ENCODE results near the gene DNMBP. TPM values are rescaled to one million over a fixed set of nuclear protein-coding genes. Genes with fewer than 3 reads are reported as not detected.

The DNMBP gene
- total and polyA plus RNA-seq, 2 of the 4 experiments (the other 2 are of a cell fraction): 10.9 to 13.6 TPM

DNA sequence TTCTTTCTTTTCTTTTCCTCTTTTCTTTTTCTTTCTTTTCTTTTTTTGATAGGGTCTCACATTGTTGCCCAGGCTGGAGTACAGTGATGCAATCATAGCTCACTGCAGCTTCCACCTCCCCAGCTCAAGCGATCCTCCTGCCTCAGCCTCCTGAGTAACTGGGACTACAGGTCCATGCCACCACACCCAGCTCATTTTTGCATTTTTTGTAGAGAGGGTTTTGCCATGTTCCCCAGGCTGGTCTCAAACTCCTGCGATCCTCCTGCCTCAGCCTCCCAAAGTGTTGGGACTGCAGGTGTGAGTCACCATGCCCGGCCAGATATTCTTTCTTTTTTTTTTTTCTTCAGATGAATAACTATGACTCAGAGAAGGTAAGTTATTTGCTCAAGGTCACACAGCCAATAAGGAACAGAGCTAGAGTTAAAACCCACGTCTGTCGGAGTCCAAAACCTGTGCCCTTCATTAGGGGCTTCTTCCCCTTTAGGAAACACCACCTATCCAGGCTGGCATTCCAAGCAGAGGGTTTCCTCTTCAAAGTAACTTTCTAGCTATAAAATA lies 28.1 kb upstream of the DNMBP start:
- CTCF ChIA-PET: no interaction called here
- WGBS, 2 experiments (ENCODE audit: extremely low coverage in 2 of 2, insufficient read length in 1 of 2): no CpG with 5 or more reads among the region's 5 CpGs
- Histone ChIP-seq H3K18ac (ENCODE audit: low read depth, low read length) (no peak overlapping the region), H4K8ac (ENCODE audit: low read depth in 2 of 2, low read length in 2 of 2) (no peak overlapping the region), H3K79me1 (ENCODE audit: low read depth in 1 of 2, low read length in 2 of 2) (no peaks in the 10 kb centered on the region), H3K56ac (ENCODE audit: extremely low read depth, insufficient read depth, low read length) (no peak overlapping the region), H2BK15ac (ENCODE audit: low read depth, low read length) (no peak overlapping the region), H2BK120ac (ENCODE audit: low read depth, low read length) (no peak overlapping the region), H3K4ac (ENCODE audit: low read depth, low read length) (no peak overlapping the region), H3K14ac (replicated peaks; ENCODE audit: low read depth, low read length) (no peak overlapping the region), H2BK20ac (ENCODE audit: low read depth, low read length) (no peak overlapping the region), H3K36me3 (ENCODE audit: control insufficient read depth, insufficient read depth, low read length) (no peaks in the 10 kb centered on the region), H3K9me3 (ENCODE audit: control insufficient read depth, insufficient read depth, low read length) (no peaks in the 10 kb centered on the region), H3K27ac (ENCODE audit: insufficient read depth, low read length) (no peak overlapping the region), H2AK9ac (replicated peaks; ENCODE audit: low read depth, low read length, poor library complexity) (no peak overlapping the region), H4K20me1 (ENCODE audit: insufficient read depth, low read length) (no peaks in the 10 kb centered on the region), H3K23ac (ENCODE audit: low read depth, low read length) (no peak overlapping the region), H2AK5ac (ENCODE audit: low read depth, low read length) (no peak overlapping the region), H4K91ac (ENCODE audit: insufficient read depth, low read depth, low read length) (no peak overlapping the region), H3K9ac (ENCODE audit: low read depth, low read length) (no peak overlapping the region), H3K27me3 (ENCODE audit: control insufficient read depth, insufficient read depth, low read length) (no peaks in the 10 kb centered on the region), H3K4me1 (ENCODE audit: control insufficient read depth, insufficient read depth, low read length) (no peaks in the 10 kb centered on the region), H4K5ac (ENCODE audit: low read depth, low read length) (no peak overlapping the region), H3K9me1 (ENCODE audit: insufficient read depth, low read length) (no peaks in the 10 kb centered on the region), H3K4me2 (ENCODE audit: low read depth, low read length) (no peak overlapping the region), H2AFZ (replicated peaks; ENCODE audit: low read length, poor library complexity) (no peak overlapping the region), H2BK5ac (ENCODE audit: low read depth, low read length, poor library complexity, severe bottlenecking) (no peak overlapping the region), H3K4me3 (ENCODE audit: insufficient read depth, low read depth, low read length) (no peak overlapping the region)
- in situ Hi-C loops (cut with MboI; ENCODE audit: low sequenced_read_pairs) (no loop called here), dilution Hi-C loops (cut with HindIII; ENCODE audit: low sequenced_read_pairs, unreplicated experiment) (no loop called here), intact Hi-C loops (cut with micrococcal nuclease) (no loop called here)
- ATAC-seq (ENCODE audit: low read depth) (no peak), DNase-seq (no peak)
- BruUV-seq (replicated peaks): no TSS peak
- TF ChIP-seq CEBPB (IDR thresholded peaks at IDR 0.05; ENCODE audit: low read depth, low read length) (no peak), FOS (IDR thresholded peaks at IDR 0.05; ENCODE audit: low read depth, low read length) (peak; percentile 7; the same call in 1 of the 2 replicates)
- POLR2A ChIA-PET (ENCODE audit: unreplicated experiment): no interaction called here
